ENCODE data around the gene NUP37.
"Not testable (repeated sequence)": the region's sequence is repeated elsewhere in the genome, so short reads cannot be mapped to it uniquely, and the experiment has no call there.

NUP37 gene

DNA sequence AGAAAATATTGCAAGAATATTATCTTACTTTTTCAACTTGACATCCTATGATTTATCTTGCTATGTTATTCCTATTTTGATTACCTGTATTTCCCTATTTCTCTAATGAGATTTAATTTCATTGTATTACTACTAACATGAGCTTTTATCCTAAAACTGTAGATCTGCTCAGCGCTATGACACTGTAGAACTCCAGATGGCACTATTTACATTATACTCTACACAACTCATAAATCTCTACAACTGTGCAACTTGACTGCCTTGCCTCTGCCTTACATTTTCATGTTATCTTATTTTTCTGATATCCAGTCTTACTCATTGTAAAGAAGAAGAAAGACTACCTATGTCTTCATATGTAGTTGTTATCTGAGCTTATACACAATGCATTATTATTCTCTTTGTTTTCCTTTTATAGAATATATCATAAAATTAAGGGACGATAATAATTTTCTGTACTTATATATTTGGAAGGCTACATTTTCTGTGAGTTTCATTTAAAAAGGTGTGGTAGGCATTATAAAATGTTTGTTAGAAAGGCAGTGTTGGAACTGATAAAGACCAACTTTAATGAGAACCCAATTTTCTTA lies 24.1 kb downstream of the NUP37 start:
- POLR2A ChIA-PET, result no interaction called here

DNA sequence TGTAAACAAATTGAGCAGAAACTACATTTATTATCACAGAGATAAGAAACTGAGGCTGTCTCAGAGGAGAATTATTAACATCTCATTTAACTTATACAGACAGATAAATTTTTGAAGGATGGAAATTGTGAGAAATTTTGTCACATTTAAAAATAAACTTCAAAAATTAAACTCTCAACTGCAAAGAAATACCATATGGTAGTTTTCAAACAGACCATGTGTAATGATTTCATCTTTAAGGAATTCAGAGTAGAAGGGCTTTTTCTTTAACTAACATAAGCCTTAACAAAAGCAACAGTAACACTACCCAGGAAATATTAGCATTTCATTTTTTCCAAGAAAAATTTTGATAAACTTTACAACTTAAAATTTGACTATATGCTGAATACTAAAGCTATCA lies 26.6 kb downstream of the NUP37 start:
- CTCF ChIA-PET, result no interaction called here
- Histone ChIP-seq H3K27ac (ENCODE audit: insufficient read depth in 1 of 2, low read depth in 1 of 2, low read length in 2 of 2, poor library complexity in 1 of 2, severe bottlenecking in 2 of 2) (no peak overlapping the region), H3K4me3 (ENCODE audit: control insufficient read depth in 1 of 7, extremely low read depth in 1 of 7, insufficient read depth in 4 of 7, low read depth in 2 of 7, low read length in 6 of 7) (no peak overlapping the region), H3K4me1 (ENCODE audit: control extremely low read depth in 1 of 4, control insufficient read depth in 4 of 4, insufficient read depth in 4 of 4, low read length in 3 of 4) (no peaks in the 10 kb centered on the region), H3K27me3 (replicated peaks in 2 of 5; ENCODE audit: control insufficient read depth in 4 of 5, insufficient read depth in 5 of 5, low read length in 4 of 5) (no peaks in the 10 kb centered on the region), H3K36me3 (ENCODE audit: control insufficient read depth in 4 of 4, insufficient read depth in 4 of 4, low read length in 3 of 4) (peaks cover 6 to 27% (median 17%) of the 10 kb centered on the region in 4 experiments), H3K9me3 (ENCODE audit: control extremely low read depth in 1 of 5, control insufficient read depth in 4 of 5, insufficient read depth in 2 of 5, low read depth in 1 of 5, low read length in 4 of 5) (peaks cover 0 to 4% (median 1%) of the 10 kb centered on the region in 5 experiments)
- no peak for DNase-seq
- POLR2A ChIA-PET, result no interaction called here

More for the DNA sequence above, 24.1 kb downstream of the NUP37 start:
- Histone ChIP-seq H3K27ac (ENCODE audit: insufficient read depth in 1 of 2, low read depth in 1 of 2, low read length in 2 of 2, poor library complexity in 1 of 2, severe bottlenecking in 2 of 2) (no peak overlapping the region), H3K27me3 (replicated peaks in 2 of 5; ENCODE audit: control insufficient read depth in 4 of 5, insufficient read depth in 5 of 5, low read length in 4 of 5) (no peaks in the 10 kb centered on the region), H3K4me1 (ENCODE audit: control extremely low read depth in 1 of 4, control insufficient read depth in 4 of 4, insufficient read depth in 4 of 4, low read length in 3 of 4) (no peaks in the 10 kb centered on the region), H3K4me3 (ENCODE audit: control insufficient read depth in 1 of 7, extremely low read depth in 1 of 7, insufficient read depth in 4 of 7, low read depth in 2 of 7, low read length in 6 of 7) (no peak overlapping the region), H3K36me3 (ENCODE audit: control insufficient read depth in 4 of 4, insufficient read depth in 4 of 4, low read length in 3 of 4) (peaks cover 0 to 36% (median 16%) of the 10 kb centered on the region in 4 experiments), H3K9me3 (ENCODE audit: control extremely low read depth in 1 of 5, control insufficient read depth in 4 of 5, insufficient read depth in 2 of 5, low read depth in 1 of 5, low read length in 4 of 5) (no peaks in the 10 kb centered on the region)
- CTCF ChIA-PET, result interaction anchor here (0.6 to 1.8 kb wide), 11 partner anchors 35 to 673 kb away, joined by 3 to 7 read pairs (median 3); no protein-coding TSS in a partner anchor
- 86% methylated on average over 1 of the region's 2 CpGs for WGBS (ENCODE audit: insufficient coverage)
- DNase-seq, result peak; percentile 25 to 59 (median 53)

DNA sequence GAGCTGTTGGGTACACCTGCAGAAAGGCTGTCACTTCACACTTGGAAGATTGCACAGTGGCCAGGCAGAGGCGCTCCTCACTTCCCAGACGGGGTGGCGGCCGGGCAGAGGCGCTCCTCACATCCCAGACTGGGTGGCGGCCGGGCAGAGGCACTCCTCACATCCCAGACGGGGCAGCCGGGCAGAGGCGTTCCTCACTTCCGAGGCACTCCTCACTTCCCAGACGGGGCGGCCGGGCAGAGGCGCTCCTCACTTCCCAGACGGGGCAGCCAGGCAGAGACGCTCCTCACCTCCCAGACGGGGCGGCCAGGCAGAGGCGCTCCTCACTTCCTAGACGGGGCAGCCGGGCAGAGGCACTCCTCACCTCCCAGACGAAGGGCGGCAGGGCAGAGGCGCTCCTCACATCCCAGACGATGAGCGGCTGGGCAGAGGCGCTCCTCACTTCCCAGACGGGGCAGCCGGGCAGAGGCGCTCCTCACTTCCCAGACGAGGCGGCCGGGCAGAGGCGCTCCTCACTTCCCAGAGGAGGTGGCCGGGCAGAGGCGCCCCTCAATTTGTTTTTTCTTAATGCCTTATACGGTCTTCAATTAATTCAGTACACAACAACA lies 30.6 kb downstream of the NUP37 start:
- POLR2A ChIA-PET; CTCF ChIA-PET; H3K4me1 ChIP-seq (ENCODE audit: control extremely low read depth in 1 of 4, control insufficient read depth in 4 of 4, insufficient read depth in 4 of 4, low read length in 3 of 4); DNase-seq; H3K9me3 ChIP-seq (ENCODE audit: control extremely low read depth in 1 of 5, control insufficient read depth in 4 of 5, insufficient read depth in 2 of 5, low read depth in 1 of 5, low read length in 4 of 5); H3K4me3 ChIP-seq (ENCODE audit: control insufficient read depth in 1 of 7, extremely low read depth in 1 of 7, insufficient read depth in 4 of 7, low read depth in 2 of 7, low read length in 6 of 7); H3K27ac ChIP-seq (ENCODE audit: insufficient read depth in 1 of 2, low read depth in 1 of 2, low read length in 2 of 2, poor library complexity in 1 of 2, severe bottlenecking in 2 of 2); H3K27me3 ChIP-seq (replicated peaks in 2 of 5; ENCODE audit: control insufficient read depth in 4 of 5, insufficient read depth in 5 of 5, low read length in 4 of 5): not testable (repeated sequence)
- WGBS (ENCODE audit: insufficient coverage), result 98% methylated on average over 34 of the region's 38 CpGs
- H3K36me3 ChIP-seq (ENCODE audit: control insufficient read depth in 4 of 4, insufficient read depth in 4 of 4, low read length in 3 of 4), result peaks cover 6 to 28% (median 15%) of the 10 kb centered on the region in 4 experiments

GRCh38 chr12:102080842-102081241 lies 39.1 kb downstream of the NUP37 start:
- Histone ChIP-seq H3K4me3 (ENCODE audit: control insufficient read depth in 1 of 7, extremely low read depth in 1 of 7, insufficient read depth in 4 of 7, low read depth in 2 of 7, low read length in 6 of 7) (no peak overlapping the region), H3K4me1 (ENCODE audit: control extremely low read depth in 1 of 4, control insufficient read depth in 4 of 4, insufficient read depth in 4 of 4, low read length in 3 of 4) (no peaks in the 10 kb centered on the region), H3K27me3 (replicated peaks in 2 of 5; ENCODE audit: control insufficient read depth in 4 of 5, insufficient read depth in 5 of 5, low read length in 4 of 5) (no peaks in the 10 kb centered on the region), H3K36me3 (ENCODE audit: control insufficient read depth in 4 of 4, insufficient read depth in 4 of 4, low read length in 3 of 4) (peaks cover 7 to 57% (median 37%) of the 10 kb centered on the region in 4 experiments), H3K27ac (ENCODE audit: insufficient read depth in 1 of 2, low read depth in 1 of 2, low read length in 2 of 2, poor library complexity in 1 of 2, severe bottlenecking in 2 of 2) (no peak overlapping the region), H3K9me3 (ENCODE audit: control extremely low read depth in 1 of 5, control insufficient read depth in 4 of 5, insufficient read depth in 2 of 5, low read depth in 1 of 5, low read length in 4 of 5) (no peaks in the 10 kb centered on the region)
- POLR2A ChIA-PET, result no interaction called here
- no peak for DNase-seq
- CTCF ChIA-PET, result no interaction called here
- 80% methylated on average over 1 of the region's 4 CpGs for WGBS (ENCODE audit: insufficient coverage)

- H3K27me3 ChIP-seq (replicated peaks in 2 of 5; ENCODE audit: control insufficient read depth in 4 of 5, insufficient read depth in 5 of 5, low read length in 4 of 5); CTCF ChIA-PET; H3K4me1 ChIP-seq (ENCODE audit: control extremely low read depth in 1 of 4, control insufficient read depth in 4 of 4, insufficient read depth in 4 of 4, low read length in 3 of 4); H3K9me3 ChIP-seq (ENCODE audit: control extremely low read depth in 1 of 5, control insufficient read depth in 4 of 5, insufficient read depth in 2 of 5, low read depth in 1 of 5, low read length in 4 of 5); H3K27ac ChIP-seq (ENCODE audit: insufficient read depth in 1 of 2, low read depth in 1 of 2, low read length in 2 of 2, poor library complexity in 1 of 2, severe bottlenecking in 2 of 2); DNase-seq; H3K4me3 ChIP-seq (ENCODE audit: control insufficient read depth in 1 of 7, extremely low read depth in 1 of 7, insufficient read depth in 4 of 7, low read depth in 2 of 7, low read length in 6 of 7): not testable (repeated sequence)
- POLR2A ChIA-PET, result interaction anchor here (0.6 kb wide), 1 partner anchor 143 kb away, joined by 5 read pairs; no protein-coding TSS in a partner anchor
- 100% methylated on average over 6 of the region's 7 CpGs for WGBS (ENCODE audit: insufficient coverage)
- peaks cover 7 to 25% (median 14%) of the 10 kb centered on the region in 4 experiments for H3K36me3 ChIP-seq (ENCODE audit: control insufficient read depth in 4 of 4, insufficient read depth in 4 of 4, low read length in 3 of 4)
Observed at GRCh38 chr12:102072092-102072491, 47.8 kb downstream of the NUP37 start.

- ChIA-PET POLR2A (no interaction called here), CTCF (interaction anchor here (0.9 to 2.0 kb wide), 4 partner anchors 14 to 35 kb away, joined by 3 to 5 read pairs (median 4); no protein-coding TSS in a partner anchor)
- Histone ChIP-seq H3K36me3 (ENCODE audit: control insufficient read depth in 4 of 4, insufficient read depth in 4 of 4, low read length in 3 of 4) (peaks cover 2 to 8% (median 4%) of the 10 kb centered on the region in 4 experiments), H3K27me3 (replicated peaks in 2 of 5; ENCODE audit: control insufficient read depth in 4 of 5, insufficient read depth in 5 of 5, low read length in 4 of 5) (no peaks in the 10 kb centered on the region), H3K4me1 (ENCODE audit: control extremely low read depth in 1 of 4, control insufficient read depth in 4 of 4, insufficient read depth in 4 of 4, low read length in 3 of 4) (peaks cover 0 to 7% (median 0%) of the 10 kb centered on the region in 4 experiments), H3K9me3 (ENCODE audit: control extremely low read depth in 1 of 5, control insufficient read depth in 4 of 5, insufficient read depth in 2 of 5, low read depth in 1 of 5, low read length in 4 of 5) (no peaks in the 10 kb centered on the region), H3K4me3 (ENCODE audit: control insufficient read depth in 1 of 7, extremely low read depth in 1 of 7, insufficient read depth in 4 of 7, low read depth in 2 of 7, low read length in 6 of 7) (peak overlapping the region in 1 of 7 experiments; percentile 23), H3K27ac (ENCODE audit: insufficient read depth in 1 of 2, low read depth in 1 of 2, low read length in 2 of 2, poor library complexity in 1 of 2, severe bottlenecking in 2 of 2) (no peak overlapping the region)
- WGBS (ENCODE audit: insufficient coverage), result no CpG with 5 or more reads among the region's 3 CpGs
- DNase-seq, result peak in 1 of 3 donors; percentile 11
Observed at GRCh38 chr12:102069707-102070106, 50.2 kb downstream of the NUP37 start.

- no peaks in the 10 kb centered on the region for H3K36me3 ChIP-seq (ENCODE audit: control insufficient read depth in 4 of 4, insufficient read depth in 4 of 4, low read length in 3 of 4)
- DNase-seq, result no peak
- WGBS (ENCODE audit: insufficient coverage), result 93% methylated on average over 4 of the region's 5 CpGs
- no peaks in the 10 kb centered on the region for H3K9me3 ChIP-seq (ENCODE audit: control extremely low read depth in 1 of 5, control insufficient read depth in 4 of 5, insufficient read depth in 2 of 5, low read depth in 1 of 5, low read length in 4 of 5)
- H3K27me3 ChIP-seq (replicated peaks in 2 of 5; ENCODE audit: control insufficient read depth in 4 of 5, insufficient read depth in 5 of 5, low read length in 4 of 5), result no peaks in the 10 kb centered on the region
- ChIA-PET CTCF (no interaction called here), POLR2A (no interaction called here)
- no peak overlapping the region for H3K27ac ChIP-seq (ENCODE audit: insufficient read depth in 1 of 2, low read depth in 1 of 2, low read length in 2 of 2, poor library complexity in 1 of 2, severe bottlenecking in 2 of 2)
- no peak overlapping the region for H3K4me3 ChIP-seq (ENCODE audit: control insufficient read depth in 1 of 7, extremely low read depth in 1 of 7, insufficient read depth in 4 of 7, low read depth in 2 of 7, low read length in 6 of 7)
- peaks cover 0 to 7% (median 0%) of the 10 kb centered on the region in 4 experiments for H3K4me1 ChIP-seq (ENCODE audit: control extremely low read depth in 1 of 4, control insufficient read depth in 4 of 4, insufficient read depth in 4 of 4, low read length in 3 of 4)
Observed at GRCh38 chr12:102067574-102068258, 52.2 kb downstream of the NUP37 start.
